GM18517 (cell line): ENCODE measurements around the gene ZNF329.
"Not testable (repeated sequence)": the region's sequence is repeated elsewhere in the genome, so short reads cannot be mapped to it uniquely, and the experiment has no call there.

Source experiments
- ATAC-seq: cut with Tn5 transposase; IDR thresholded peaks from one replicate; pipeline ENCODE4 v1.9.1; 2021; ENCODE audit warnings: mild to moderate bottlenecking, moderate library complexity; ENCODE audit not compliant: unreplicated experiment

The ZNF329 gene

DNA sequence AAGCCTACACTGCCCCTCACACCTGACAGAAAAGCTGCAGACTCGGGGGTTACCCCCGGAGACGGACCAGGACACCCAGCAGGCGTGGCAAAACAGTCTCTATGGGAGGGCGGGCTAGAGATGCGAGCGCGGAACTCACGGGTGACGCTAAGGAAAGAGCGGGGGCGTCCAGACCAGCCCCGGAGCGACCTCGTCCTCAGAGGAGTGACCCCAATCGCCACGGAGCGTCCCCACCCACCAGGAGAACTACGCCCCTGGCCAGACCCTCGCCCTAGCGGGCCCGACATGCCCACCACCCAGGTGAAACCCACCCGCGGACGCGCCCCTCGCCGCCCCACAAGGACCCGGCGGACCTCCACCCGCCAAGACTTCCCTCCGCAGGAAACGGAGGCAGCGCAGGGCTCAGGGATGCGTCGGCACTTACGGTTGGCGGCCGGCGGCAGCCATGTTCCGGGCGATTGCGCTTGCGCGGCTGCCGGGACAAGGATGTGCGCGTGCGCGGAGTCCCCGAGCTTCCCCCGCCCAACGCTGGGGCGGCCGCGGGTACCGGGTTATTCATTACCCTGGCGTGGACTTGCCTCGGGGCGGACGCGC lies at the start of gene ZNF329:
Gene ZNF329 (minus strand): TSS at position 462 of the 594 bp plus-strand sequence. CDS start 21,286 bp downstream, outside the sequence.
- peak; percentile 53 for ATAC-seq

GRCh38 chr19:58196901-58197616 lies 46.5 kb upstream of the ZNF329 start:
- no peak for ATAC-seq

GRCh38 chr19:58183817-58184215 lies 33.2 kb upstream of the ZNF329 start:
- ATAC-seq = no peak

- ATAC-seq = peak; percentile 84
Measured at GRCh38 chr19:58182989-58183816, 32.6 kb upstream of the ZNF329 start, which contains the start of gene ZNF274. ZNF274 (plus strand) TSS chr19:58183061; CDS start chr19:58183966, 905 bp downstream.

GRCh38 chr19:58182577-58182988 lies 32.0 kb upstream of the ZNF329 start:
- ATAC-seq = no peak

- no peak for ATAC-seq
Measured at GRCh38 chr19:58181902-58182576, 31.4 kb upstream of the ZNF329 start.

GRCh38 chr19:58170860-58171259 lies 20.3 kb upstream of the ZNF329 start:
- no peak for ATAC-seq

DNA sequence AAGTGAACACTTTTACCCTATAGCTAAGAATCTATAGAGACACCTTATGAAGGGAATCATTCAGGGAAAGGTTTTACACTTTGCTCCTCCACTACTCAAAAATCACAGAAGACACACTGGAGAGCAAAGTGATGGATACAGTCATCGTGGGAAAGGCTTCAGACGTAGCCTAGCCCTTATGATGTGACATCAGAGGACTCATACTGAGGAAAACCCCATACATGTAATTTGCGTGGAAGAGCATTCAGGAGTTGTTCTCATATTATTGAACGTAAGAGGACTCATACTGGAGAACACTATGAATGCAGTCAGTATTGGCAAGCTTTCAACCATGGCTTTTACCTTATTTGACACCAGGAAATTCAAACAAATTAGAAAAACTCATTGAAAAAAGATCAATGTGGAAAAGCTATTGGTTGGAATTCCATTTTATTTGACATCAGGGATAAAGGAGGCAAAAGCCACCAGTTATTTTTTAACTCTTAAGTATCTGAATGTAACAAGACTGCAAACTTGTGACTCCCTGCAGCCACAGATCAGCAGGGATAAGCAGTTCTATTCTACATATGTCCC lies 16.2 kb upstream of the ZNF329 start:
- no peak for ATAC-seq

- no peak for ATAC-seq
Measured at GRCh38 chr19:58166268-58166667, 15.7 kb upstream of the ZNF329 start.

GRCh38 chr19:58157045-58157728 lies 6.6 kb upstream of the ZNF329 start:
- ATAC-seq = no peak

DNA sequence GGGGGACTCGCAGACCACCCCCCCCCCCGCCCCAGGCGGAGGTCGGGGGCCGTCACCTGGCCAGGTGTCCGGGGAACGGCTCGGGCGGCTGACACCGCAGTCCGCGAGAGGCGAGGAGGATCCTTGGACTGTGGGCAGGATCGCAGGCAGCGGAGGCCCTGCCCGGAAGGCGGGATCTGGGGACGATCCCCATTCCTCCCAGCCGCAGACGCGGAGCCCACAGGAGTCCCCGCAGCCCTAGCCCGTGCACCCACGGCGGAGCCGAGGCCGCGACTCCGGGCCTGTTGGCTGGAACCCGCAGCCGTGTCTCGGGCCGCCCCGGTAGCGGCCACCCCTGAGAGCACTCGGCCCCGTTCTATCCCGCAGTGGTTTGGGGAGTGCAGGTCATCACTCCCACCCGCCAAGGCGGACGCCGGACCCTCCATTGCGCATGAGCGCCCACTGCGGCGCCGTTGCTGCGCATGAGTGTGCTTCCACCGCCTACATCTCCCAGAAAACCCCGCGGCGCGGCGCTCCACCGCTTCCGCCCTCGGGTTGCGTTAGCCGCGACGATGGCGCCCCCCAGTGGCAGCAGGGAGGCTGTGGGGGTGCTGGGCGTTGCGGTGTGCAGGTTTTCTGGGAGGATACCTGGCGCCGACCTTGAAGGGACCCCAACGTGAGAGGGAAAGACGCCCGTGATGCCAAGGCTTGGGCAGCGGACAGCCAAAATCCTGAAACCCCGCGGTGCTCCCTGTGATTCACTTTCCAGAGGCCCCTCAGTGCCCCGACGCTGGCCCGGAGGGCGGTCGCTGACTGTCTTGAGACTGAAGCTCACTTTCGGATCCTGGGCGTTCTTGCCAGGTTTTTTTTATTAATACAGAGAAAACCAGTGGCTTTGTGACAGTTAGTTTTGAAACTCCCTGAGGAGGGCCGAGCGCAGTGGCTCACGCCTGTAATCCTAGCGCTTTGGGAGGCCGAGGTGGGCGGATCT lies 4.4 kb upstream of the ZNF329 start:
- ATAC-seq = peak; percentile 68

DNA sequence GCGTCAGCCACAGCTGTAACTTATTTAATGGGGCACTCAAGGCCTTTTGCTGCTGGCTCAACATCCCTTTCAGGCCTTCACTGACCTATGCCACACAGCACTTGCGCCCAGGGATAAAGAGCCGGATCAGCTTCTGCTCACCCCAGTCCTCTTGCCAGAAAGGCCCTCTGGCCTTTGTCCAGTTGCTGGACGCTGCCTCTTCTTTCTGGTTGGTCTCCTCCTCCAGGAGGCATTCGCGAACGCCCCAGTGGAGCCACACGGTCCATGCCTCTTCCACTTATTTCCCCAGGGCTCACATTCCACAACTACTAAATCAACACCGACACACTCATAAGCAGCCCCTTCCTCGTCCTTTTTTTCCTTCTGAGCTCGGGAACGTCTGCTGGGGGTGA lies 3.7 kb upstream of the ZNF329 start:
- no peak for ATAC-seq

DNA sequence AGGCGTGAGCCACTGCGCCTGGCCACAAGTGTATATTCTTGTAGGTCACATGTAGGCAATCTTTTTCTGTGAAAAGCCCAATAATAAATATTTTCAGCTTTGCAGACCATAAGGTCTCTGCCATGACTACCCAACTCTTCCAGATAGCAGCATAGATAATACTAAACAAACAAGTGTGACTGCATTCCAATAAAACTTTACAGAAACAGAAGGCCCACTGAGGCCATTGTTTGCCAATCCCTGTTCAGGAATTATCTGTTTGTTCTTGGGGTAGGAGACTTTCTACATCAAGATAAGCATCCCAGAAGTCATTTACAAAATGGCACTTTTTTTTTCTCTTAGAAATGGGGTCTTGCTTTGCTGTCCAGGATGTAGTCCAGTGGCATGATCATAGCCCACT lies 2.8 kb upstream of the ZNF329 start:
- no peak for ATAC-seq

- ATAC-seq = not testable (repeated sequence)
Measured at GRCh38 chr19:58147475-58147874, 3.1 kb downstream of the ZNF329 start.

- no peak for ATAC-seq
Measured at GRCh38 chr19:58145849-58146248, 4.7 kb downstream of the ZNF329 start.

GRCh38 chr19:58134244-58134643 lies 16.3 kb downstream of the ZNF329 start:
- ATAC-seq = no peak

GRCh38 chr19:58129284-58129683 lies 21.3 kb downstream of the ZNF329 start:
- ATAC-seq = no peak

GRCh38 chr19:58128041-58128685 lies 22.4 kb downstream of the ZNF329 start:
- no peak for ATAC-seq
